GM21737 (cell line): ENCODE data around the gene ACOXL.
A peak's percentile ranks its signal among the peaks of the same experiment; 100 is the strongest.
"Not testable (repeated sequence)": the region's sequence is repeated elsewhere in the genome, so short reads cannot be mapped to it uniquely, and the experiment has no call there.

Experiments used
- ATAC-seq: cut with Tn5 transposase; IDR thresholded peaks from one replicate; pipeline ENCODE4 v1.9.1; 2021; ENCODE audit warnings: mild to moderate bottlenecking, moderate library complexity; ENCODE audit not compliant: unreplicated experiment

The ACOXL gene

DNA sequence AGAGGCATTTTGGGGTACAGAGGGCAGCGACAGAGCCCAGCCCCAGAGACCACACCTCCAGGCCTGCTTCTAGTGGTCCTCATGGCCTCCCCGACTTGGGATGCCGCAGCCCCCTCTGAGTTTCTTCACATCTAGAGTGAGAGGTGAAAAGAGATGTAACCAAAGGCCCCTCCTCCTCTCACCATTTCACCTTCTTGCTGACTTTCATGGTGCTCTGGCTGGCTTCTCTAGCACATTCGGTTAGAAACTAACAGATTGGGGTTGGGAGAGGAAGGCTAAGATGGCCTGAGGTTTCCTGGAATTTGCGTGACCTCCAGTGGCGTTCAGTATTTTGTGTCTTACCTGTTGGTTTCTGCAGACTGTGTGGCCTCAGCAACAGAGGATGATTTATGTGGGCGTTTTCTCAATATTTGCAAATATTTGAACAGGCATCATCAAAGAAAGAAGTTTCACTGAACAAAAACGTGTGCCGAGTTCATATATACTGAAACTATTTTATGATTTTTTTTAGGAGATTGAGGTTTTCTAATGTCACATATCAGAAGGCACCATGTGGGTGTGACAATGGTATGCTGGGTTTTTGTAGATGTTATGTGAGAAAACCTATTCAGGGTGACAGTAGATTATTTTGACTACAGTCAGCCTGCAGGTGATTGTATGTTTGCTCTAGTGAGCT is 318.5 kb downstream of the ACOXL start:
- ATAC-seq, result no peak

GRCh38 chr2:111052621-111053020 is 320.2 kb downstream of the ACOXL start:
- no peak for ATAC-seq

- ATAC-seq, result no peak
These were observed 320.9 kb downstream of the ACOXL start for GRCh38 chr2:111053266-111053665.

- no peak for ATAC-seq
These were observed 321.6 kb downstream of the ACOXL start for GRCh38 chr2:111053825-111054515.

- ATAC-seq, result peak; percentile 74
These were observed 322.7 kb downstream of the ACOXL start for GRCh38 chr2:111054791-111055691.

DNA sequence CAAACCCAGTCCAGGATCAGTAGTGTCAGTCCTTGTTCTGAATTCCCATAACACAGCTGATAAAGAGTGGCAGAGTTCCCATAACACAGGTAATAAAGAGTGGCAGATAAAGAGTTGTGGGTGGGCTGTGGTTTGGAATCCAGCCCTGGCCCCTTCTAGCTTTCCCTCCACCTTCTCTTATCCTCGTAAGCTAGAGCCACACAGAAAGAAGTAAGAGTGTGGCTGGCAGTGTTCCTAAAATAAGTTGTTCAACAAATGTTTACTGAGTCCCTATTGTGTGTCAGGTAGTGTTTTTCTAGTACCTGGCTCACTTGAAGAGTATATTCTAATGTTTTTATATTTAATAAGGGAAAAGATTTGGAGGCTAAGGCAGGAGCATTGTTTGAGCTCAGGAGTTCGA is 323.4 kb downstream of the ACOXL start:
- no peak for ATAC-seq

- no peak for ATAC-seq
These were observed 324.7 kb downstream of the ACOXL start for GRCh38 chr2:111057045-111057444.

- no peak for ATAC-seq
These were observed 325.3 kb downstream of the ACOXL start for GRCh38 chr2:111057721-111058120.

GRCh38 chr2:111058264-111058663 is 325.9 kb downstream of the ACOXL start:
- no peak for ATAC-seq

DNA sequence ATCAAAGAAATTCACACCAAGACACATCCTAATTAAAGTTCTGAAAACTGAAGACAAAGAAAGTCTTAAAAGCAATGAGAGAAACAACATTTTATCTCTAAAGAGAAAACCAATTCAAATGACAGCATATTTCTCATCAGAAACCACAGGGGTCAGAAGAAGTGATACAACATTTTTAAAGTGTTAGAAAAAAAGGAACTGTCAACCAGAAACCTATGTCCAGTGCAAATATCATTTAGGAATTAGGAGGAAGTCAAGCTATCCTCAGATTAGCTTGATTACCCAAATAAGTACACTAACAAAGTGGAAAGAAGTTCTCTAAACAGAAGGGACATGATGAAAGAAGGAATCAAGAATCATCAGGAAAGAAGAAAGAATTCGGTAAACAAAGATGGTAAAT is 328.8 kb downstream of the ACOXL start:
- no peak for ATAC-seq

DNA sequence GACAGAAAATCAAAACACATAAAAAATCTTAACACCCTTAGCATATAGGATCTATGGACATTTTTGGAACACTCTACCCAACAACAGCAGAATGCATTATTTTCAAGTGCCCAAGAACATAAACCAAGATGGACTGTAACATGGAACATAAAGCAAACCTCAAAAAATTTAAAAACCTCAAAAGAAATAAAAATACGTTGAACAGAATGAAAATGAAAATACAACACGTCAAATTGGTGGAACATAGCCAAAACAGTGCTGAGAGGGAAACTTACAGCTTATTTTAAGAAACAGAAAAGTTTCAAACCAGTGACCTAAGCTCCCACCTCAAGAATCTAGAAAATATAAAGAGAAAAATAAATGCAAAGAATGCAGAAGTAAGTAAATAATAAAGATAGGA is 330.0 kb downstream of the ACOXL start:
- no peak for ATAC-seq

DNA sequence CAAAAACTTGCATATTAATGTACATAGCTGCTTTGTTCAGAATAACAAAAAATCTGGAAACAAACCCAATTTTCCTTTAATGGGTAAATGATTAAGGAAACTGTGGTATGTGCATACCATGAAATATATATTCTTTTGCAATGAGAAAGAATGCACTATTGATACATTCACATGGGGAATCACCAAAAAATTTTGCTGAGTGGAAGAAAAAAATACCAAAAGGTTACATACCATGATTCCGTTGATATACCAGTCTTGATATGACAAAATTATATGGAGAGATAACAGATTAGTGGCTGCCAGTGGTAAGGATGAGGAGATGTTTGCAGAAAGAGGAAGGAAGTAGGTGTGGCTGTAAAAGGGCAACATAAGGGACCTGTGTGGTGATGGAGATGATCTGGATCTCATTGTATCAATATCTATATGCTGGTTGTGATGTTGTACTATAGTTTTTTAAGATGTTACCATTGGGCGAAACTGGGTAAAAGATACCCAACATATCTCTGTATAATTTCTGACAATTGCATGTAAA is 333.8 kb downstream of the ACOXL start:
- ATAC-seq, result no peak

DNA sequence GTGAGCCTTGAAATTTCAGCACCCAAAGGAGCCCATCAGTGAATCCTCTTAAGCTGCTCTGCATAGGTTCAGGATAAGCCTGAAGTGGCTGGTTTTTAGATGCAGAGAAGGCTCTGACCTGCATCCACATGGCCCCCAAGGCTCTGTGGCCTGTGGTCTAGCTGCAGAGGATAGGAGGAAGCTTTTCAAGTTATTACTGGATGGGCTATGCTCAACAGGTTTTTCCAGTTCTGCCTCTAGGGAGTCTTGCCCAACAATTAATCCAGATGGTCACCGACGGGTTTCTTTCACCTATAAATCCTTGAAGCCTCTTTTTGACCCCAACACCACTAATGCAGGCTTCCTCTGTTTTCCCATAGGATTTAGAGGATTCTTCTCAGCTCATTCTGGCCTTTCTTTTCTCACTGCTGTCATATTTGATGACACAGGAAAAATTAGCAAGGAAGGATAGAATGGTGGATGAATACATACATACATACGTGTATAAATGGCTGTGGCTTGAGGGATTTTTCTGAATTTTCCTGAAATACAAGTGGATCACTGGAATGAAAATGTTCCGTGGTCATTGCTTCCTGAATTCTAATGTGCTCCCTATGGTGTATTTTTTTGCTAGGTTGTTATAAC is 336.2 kb downstream of the ACOXL start:
- no peak for ATAC-seq

- ATAC-seq, result no peak
These were observed 337.3 kb downstream of the ACOXL start for GRCh38 chr2:111069722-111070121.

DNA sequence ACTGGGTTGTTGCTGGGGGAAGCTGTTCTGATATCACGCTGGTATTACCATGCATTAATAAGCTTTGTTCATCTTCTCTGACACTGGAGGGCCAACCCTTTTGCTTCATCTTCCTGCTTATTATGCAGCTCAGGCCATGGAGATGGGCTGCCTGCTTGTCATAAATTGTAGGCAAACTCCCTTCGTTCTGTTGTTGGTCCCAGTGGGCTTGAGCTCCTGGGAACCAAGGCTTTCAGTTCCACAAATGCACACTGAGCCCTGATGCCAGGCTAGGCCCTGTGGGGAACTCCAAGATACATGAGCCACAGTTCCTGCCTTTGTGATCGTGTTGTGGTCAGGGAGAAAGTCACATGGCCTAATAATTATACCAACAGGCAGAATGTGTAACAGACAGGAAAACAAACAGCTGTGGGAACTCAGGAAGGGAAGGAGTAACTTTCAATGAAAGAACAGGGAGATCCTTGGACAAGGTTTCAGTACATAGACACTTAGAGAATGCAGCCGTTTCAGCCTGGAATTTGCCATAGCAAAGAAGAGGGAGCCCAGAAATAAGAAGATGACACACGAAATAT is 339.3 kb downstream of the ACOXL start:
- ATAC-seq, result no peak

GRCh38 chr2:111072220-111072871 is 340.0 kb downstream of the ACOXL start:
- ATAC-seq, result no peak

DNA sequence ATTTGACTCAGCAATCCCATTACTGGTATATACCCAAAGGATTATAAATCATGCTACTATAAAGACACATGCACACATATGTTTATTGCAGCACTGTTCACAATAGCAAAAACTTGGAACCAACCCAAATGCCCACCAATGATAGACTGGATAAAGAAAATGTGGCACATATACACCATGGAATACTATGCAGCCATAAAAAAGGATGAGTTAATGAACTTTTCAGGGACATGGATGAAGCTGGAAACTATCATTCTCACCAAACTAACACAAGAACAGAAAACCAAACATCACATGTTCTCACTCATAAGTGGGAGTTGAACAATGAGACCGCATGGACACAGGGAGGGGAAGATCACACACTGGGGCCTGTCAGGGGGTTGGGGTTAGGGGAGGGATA is 350.3 kb downstream of the ACOXL start:
- not testable (repeated sequence) for ATAC-seq

- no peak for ATAC-seq
These were observed 359.4 kb downstream of the ACOXL start for GRCh38 chr2:111091811-111092211.

- ATAC-seq, result no peak
These were observed 362.3 kb downstream of the ACOXL start for GRCh38 chr2:111094691-111095090.

GRCh38 chr2:111095434-111095833 is 363.1 kb downstream of the ACOXL start:
- ATAC-seq, result no peak
